ENCODE results near the gene EIF1.
"Not testable (repeated sequence)": the region's sequence is repeated elsewhere in the genome, so short reads cannot be mapped to it uniquely, and the experiment has no call there.

EIF1 gene

DNA sequence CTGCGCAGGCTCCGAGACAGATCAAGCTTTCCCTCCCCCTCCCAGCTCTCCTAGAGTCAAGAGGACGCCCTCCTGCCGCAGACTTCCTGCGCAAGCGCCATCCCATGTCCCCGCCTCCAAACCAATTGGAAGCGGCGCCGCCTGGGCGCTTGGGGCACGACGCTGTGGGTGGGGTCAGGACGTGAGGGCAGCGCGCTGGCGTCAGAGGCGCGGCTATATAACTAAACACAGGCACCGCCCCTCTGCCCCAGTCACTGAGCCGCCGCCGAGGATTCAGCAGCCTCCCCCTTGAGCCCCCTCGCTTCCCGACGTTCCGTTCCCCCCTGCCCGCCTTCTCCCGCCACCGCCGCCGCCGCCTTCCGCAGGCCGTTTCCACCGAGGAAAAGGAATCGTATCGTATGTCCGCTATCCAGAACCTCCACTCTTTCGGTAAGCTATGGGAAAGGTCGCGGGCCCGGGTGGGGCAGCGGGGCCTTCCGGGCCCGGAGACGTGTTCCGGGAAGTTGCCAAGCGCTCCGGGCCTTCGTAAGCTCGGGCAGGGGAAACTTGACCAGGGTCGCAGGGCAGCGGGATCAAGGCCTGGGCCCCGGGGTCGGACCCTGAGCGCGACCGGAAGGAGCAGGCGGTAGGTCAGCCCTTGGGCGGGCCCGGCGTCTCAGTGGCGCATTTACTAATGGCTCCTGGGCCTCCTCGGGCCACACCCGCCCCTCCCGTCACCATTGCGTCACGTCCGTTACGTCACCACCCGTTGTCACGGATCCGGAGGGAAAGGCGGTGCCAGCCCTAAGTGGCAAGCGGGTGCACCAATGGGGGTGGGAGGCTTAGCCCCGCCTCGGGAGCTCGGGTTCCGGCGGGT lies at the start of gene EIF1:
TSS of gene EIF1 (plus strand) at position 245 of the 856 bp plus-strand sequence. CDS start at position 399, 154 bp downstream.
- DNase-seq (ENCODE audit: low read depth in 2 of 2): peak; percentile 100
- TF ChIP-seq, protein P1, sequence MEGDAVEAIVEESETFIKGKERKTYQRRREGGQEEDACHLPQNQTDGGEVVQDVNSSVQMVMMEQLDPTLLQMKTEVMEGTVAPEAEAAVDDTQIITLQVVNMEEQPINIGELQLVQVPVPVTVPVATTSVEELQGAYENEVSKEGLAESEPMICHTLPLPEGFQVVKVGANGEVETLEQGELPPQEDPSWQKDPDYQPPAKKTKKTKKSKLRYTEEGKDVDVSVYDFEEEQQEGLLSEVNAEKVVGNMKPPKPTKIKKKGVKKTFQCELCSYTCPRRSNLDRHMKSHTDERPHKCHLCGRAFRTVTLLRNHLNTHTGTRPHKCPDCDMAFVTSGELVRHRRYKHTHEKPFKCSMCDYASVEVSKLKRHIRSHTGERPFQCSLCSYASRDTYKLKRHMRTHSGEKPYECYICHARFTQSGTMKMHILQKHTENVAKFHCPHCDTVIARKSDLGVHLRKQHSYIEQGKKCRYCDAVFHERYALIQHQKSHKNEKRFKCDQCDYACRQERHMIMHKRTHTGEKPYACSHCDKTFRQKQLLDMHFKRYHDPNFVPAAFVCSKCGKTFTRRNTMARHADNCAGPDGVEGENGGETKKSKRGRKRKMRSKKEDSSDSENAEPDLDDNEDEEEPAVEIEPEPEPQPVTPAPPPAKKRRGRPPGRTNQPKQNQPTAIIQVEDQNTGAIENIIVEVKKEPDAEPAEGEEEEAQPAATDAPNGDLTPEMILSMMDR (IDR thresholded peaks at IDR 0.05; ENCODE audit: low read depth, low read length): no peak
- peak within 1 kb of the TSS; percentile 84 to 92 for H3K4me3 ChIP-seq (replicated peaks in 1 of 2; ENCODE audit: low read depth in 2 of 2, low read length in 2 of 2)

DNA sequence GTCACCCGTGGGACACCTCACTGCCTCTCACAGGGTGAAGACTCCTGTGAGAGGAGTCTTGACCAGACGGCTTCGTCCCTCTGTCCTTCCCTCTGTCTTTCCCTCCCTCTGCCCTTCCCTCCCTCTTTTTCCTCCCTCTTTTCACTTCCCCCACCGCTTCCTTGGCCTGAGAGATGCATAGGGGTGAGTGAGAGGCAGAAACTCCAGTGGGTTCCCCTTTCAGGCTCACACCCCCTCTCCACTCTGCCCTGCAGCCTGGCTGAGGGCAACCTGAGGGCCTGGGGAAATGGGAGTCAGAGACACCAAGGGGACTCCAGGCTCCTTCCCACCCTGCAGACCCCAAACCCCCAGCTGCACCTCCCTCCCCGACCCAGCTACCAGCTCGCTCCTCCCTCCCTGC lies 49.7 kb upstream of the EIF1 start:
- TF ChIP-seq, protein P1 (IDR thresholded peaks at IDR 0.05; ENCODE audit: low read depth, low read length): no peak
- no peak for DNase-seq (ENCODE audit: low read depth in 2 of 2)
- no peak overlapping the region for H3K4me3 ChIP-seq (replicated peaks in 1 of 2; ENCODE audit: low read depth in 2 of 2, low read length in 2 of 2)

DNA sequence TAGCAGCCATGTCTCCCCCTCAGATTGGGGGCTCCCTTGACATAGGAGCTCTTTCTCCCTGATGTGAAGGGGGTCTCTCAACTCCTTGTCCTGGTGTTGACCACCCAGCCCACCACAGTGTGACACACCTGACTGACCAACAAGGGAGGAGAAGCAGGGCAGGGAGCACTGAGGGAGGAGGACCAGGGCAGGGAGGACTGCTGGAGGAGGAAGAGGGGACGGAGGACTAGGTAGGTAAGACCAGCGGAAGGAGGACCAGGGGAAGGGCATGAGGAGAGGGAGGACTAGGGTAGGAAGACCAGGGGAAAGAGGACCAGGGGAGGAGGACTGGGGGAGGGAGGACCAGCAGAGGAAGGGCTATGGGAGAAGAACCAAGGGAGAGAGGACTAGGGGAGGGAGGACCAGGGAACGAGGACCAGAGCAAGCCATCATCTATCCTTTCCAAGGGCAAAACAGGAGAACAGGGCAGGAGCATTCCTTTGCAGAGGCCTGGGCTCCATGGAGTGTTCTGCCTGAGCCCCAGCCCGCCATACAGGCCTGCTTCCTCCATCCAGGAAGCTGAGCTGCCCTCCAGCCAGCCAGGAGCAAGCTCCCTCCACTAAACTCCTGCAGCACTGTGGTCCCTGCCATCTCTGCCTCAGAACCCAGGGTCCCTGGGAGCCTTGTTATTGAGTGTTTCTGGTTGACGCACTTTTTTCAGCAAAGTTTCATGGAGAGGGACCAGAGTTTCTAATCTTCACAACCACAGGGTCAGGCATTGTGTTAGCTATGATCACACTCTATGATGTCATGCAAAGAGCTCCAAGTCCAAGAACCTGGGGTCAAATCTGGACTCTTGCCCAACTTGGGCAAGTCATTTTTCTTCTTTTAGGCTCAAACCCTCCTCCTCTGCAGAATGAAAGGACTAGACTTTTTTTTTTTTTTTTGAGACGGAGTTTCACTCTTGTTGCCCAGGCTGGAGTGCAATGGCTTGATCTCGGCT lies 48.9 kb upstream of the EIF1 start:
- no peak overlapping the region for H3K4me3 ChIP-seq (replicated peaks in 1 of 2; ENCODE audit: low read depth in 2 of 2, low read length in 2 of 2)
- DNase-seq (ENCODE audit: low read depth in 2 of 2): peak in 1 of 2 donors; percentile 13
- TF ChIP-seq, protein P1 (IDR thresholded peaks at IDR 0.05; ENCODE audit: low read depth, low read length): no peak

DNA sequence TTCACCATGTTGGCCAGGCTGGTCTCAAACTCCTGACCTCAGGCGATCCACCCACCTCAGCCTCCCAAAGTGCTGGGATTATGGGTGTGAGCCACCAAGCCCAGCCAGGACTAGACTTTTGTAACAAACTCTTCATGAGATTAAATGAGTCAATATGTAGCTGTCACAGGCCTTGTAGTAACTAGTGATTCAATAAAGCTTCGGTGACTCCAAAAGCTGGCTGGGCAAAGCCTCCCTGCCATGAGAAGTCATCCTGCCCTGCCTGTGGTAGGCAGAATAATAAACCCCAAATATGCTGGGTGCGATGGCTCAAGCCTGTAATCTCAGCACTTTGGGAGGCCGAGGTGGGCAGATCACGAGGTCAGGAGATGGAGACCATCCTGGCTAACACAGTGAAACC lies 48.1 kb upstream of the EIF1 start:
- DNase-seq (ENCODE audit: low read depth in 2 of 2); H3K4me3 ChIP-seq (replicated peaks in 1 of 2; ENCODE audit: low read depth in 2 of 2, low read length in 2 of 2): not testable (repeated sequence)

DNA sequence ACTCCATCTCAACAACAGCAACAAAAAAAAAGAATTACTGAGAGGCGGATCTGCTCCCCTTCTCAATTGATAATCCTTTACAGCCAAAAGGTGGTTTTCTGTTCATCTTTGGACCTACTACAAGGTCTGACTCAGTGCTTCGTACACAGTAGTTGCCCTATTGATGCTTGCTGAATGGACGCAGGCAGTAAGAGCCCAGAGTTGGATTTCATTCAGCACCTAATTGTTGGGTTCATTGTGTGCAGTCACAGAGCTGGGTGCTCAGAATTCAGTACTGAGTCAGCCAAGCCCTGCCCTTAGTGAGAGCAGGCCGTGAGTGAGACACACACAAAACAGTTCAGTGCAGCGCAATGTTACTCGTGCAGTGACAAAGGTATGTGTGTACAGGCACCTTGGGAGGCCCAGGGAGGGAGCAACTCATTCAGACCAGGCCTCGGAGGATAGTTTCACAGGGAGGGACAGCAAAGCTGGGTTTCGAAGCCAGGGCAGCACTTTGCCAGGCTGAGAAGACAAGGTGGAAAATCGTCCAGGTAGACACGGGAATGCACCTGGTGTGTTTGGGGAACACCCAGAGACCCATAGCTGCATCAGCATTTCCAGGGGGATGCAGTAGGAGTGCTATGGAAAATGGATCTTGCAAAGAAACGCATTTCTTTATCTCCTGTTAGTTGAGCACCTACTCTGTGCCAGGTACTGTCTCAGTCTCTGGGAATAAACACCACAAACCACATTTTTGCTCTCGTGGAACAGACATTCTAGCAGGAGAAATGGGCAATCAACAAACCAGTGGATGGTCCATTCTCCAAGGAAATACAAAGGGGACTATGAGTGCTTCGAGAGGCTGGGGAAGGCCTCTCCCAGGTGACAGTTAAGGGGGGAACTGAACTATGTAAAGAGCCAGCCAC lies 46.2 kb upstream of the EIF1 start:
- TF ChIP-seq, protein P1 (IDR thresholded peaks at IDR 0.05; ENCODE audit: low read depth, low read length): no peak
- DNase-seq (ENCODE audit: low read depth in 2 of 2): no peak
- H3K4me3 ChIP-seq (replicated peaks in 1 of 2; ENCODE audit: low read depth in 2 of 2, low read length in 2 of 2): no peak overlapping the region

DNA sequence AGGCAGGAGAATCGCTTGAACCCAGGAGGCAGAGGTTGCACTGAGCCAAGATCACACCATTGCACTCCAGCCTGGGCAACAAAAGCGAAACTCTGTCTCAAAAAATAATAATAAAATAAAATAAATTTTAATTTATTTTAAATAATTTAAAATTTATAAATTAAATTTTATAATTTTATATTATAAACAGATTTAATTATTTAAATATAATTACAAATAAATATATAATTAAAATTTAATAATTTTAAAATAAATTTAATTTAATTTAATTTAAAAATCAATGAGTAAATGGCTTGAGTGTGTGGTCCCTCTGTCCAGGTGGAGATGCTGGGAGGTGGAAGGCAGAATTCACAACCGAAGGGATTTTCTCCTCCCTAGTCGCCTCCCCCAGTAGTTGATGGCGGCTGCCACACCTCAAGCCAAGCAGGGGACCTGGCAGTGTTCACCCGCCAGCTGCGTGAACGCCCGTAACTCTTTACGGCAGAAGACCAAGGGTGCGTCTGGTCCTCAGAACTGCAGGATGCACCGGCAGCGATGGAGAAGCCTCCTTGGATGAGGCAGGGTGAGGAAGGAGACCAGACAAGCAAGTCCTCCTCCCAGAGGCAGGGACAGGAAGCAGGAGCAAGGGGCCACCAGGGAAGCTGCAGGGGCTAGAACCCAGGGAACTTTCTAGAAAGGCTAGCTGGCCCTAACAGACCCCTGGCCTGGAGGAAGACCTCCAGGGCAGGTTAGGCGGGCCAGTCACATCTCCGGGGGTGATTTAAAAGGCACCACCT lies 41.5 kb upstream of the EIF1 start:
- DNase-seq (ENCODE audit: low read depth in 2 of 2): no peak
- H3K4me3 ChIP-seq (replicated peaks in 1 of 2; ENCODE audit: low read depth in 2 of 2, low read length in 2 of 2): no peak overlapping the region
- TF ChIP-seq, protein P1 (IDR thresholded peaks at IDR 0.05; ENCODE audit: low read depth, low read length): no peak

Measured in cardiac fibroblast (primary cell).